Spleen (tissue), 11 donors: ENCODE data around the gene MOB2. TPM values are rescaled to one million over a fixed set of nuclear protein-coding genes. Genes with fewer than 3 reads are reported as not detected.

Experiments used
- DNase-seq: peaks from one replicate; pipeline ENCODE4 v3.0.0-alpha.2; 2020
- H3K27ac ChIP-seq, 8 donors: fragments of 200-600 bp; sonication (generic) in 7 of 8; 1 replicate in 4 of 8; 2 replicates in 4 of 8; pipeline versions ENCODE4 v1.5.0 to v1.8.0; 2016 to 2021; ENCODE audit warnings: inconsistent platforms in 4 of 8, mild to moderate bottlenecking in 4 of 8, moderate library complexity in 1 of 8
- H3K27me3 ChIP-seq, 7 donors: fragments of 200-600 bp; sonication (generic) in 6 of 7; replicated peaks in 1 of 7; 1 replicate in 4 of 7; 2 replicates in 3 of 7; pipeline versions ENCODE4 v1.5.0 to v1.8.0; 2016 to 2021; ENCODE audit warnings: inconsistent platforms in 3 of 7, mild to moderate bottlenecking in 1 of 7
- H3K36me3 ChIP-seq, 6 donors: fragments of 200-600 bp; sonication (generic) in 5 of 6; 1 replicate in 4 of 6; 2 replicates in 2 of 6; pipeline versions ENCODE4 v1.5.0 to v1.8.0; 2016 to 2021; ENCODE audit warnings: inconsistent platforms in 2 of 6
- H3K4me1 ChIP-seq, 6 donors: fragments of 200-600 bp; sonication (generic) in 5 of 6; 1 replicate in 3 of 6; 2 replicates in 3 of 6; pipeline versions ENCODE4 v1.5.0 to v1.8.0; 2016 to 2021; ENCODE audit warnings: inconsistent platforms in 3 of 6
- H3K4me3 ChIP-seq, 8 donors: fragments of 200-600 bp; sonication (generic) in 7 of 8; 1 replicate in 4 of 8; 2 replicates in 4 of 8; pipeline versions ENCODE4 v1.5.0 to v1.8.0; 2016 to 2021; ENCODE audit warnings: inconsistent platforms in 4 of 8, mild to moderate bottlenecking in 4 of 8, moderate library complexity in 2 of 8
- H3K9me3 ChIP-seq, 8 donors: fragments of 200-600 bp; sonication (generic) in 7 of 8; 1 replicate in 4 of 8; 2 replicates in 4 of 8; pipeline versions ENCODE4 v1.5.0 to v1.8.0; 2016 to 2021; ENCODE audit warnings: inconsistent platforms in 4 of 8
- CTCF ChIP-seq, 11 experiments: fragments of 200-600 bp in 7 of 11; fragments of 450-650 bp in 4 of 11; sonication (generic) in 4 of 11; IDR thresholded peaks in 8 of 11; conservative IDR thresholded peaks in 3 of 11; 1 replicate in 7 of 11; 2 replicates in 4 of 11; pipeline versions ENCODE4 v1.4.0 to v1.8.0; 2016 to 2021; ENCODE audit warnings: antibody characterized with exemption in 11 of 11, inconsistent platforms in 4 of 11, mild to moderate bottlenecking in 1 of 11
- POLR2A ChIP-seq, 3 donors: fragments of 450-650 bp; IDR thresholded peaks; one replicate each; pipeline ENCODE4 v1.5.1; 2017; ENCODE audit warnings: antibody characterized with exemption in 3 of 3, mild to moderate bottlenecking in 1 of 3
- POLR2AphosphoS5 ChIP-seq, 3 donors: sonication (generic); formaldehyde crosslinking; IDR thresholded peaks; one replicate each; pipeline ENCODE4 v1.5.1; 2017; ENCODE audit warnings: antibody characterized with exemption in 3 of 3
- WGBS, 5 donors: extraction: QIAGEN DNeasy Blood & Tissue Kit in 3 of 5; methylation state at CpG; one replicate each; pipeline versions ENCODE4 v1.1.5 to v1.1.7; 2013 to 2018; 5-methylcytosine and 5-hydroxymethylcytosine counted together
- intact Hi-C: fragments of 100-400 bp; cut with DNase I; formaldehyde crosslinking; loops from one replicate; pipeline ENCODE4 v1.15.0; 2023; ENCODE audit warnings: low total_unique reads
- polyA plus RNA-seq, 3 donors: library from polyadenylated mRNA; stranded (reverse); fragments of 200-250 nt; gene quantifications; one replicate each; pipeline ENCODE4 v1.2.1, GENCODE V29; 2013
- total RNA-seq, 7 donors: library from RNA; depleted of rRNA in 3 of 7; stranded (reverse); fragments of >200 nt in 3 of 7; fragmentation: NEBNext Ultra II Directional in 4 of 7; extraction: Animal tissue kit (Norgen Biotek cat#: 25700) in 4 of 7; gene quantifications; one replicate each; pipeline versions ENCODE4 v1.1.0 to v1.2.1, GENCODE V29; 2016 to 2021
- donor health status: healthy with polysubstance abuse.
- donor health status: DM: no; HTN: no; CAD: no; lungs with moderate emphysema.
- donor health status: DM: no; HTN: no; CAD: no.
- donor health status: Bipolar disorder and iron deficiency.
- donor health status: healthy.
- donor health status: DM: no; HTN: no; CAD: no.
- donor health status: DM: yes; HTN: yes; CAD: no.

MOB2 gene
- total and polyA plus RNA-seq, 10 donors = 28.1 to 51.5 (median 41.5) TPM

- peak; percentile 67 for DNase-seq
- peaks cover 34 to 98% (median 75%) of the 10 kb centered on the region in 6 donors for H3K4me1 ChIP-seq
- H3K27ac ChIP-seq = no peak overlapping the region
Observed at GRCh38 chr11:1518301-1518700, 31.7 kb upstream of the MOB2 start.

GRCh38 chr11:1517117-1518005 is 30.8 kb upstream of the MOB2 start:
- no peaks in the 10 kb centered on the region for H3K9me3 ChIP-seq
- H3K36me3 ChIP-seq = peaks cover 0 to 16% (median 0%) of the 10 kb centered on the region in 6 donors
- H3K27ac ChIP-seq = no peak overlapping the region
- 86 to 90% (median 87%) methylated on average over 27 to 28 of the region's 28 CpGs for WGBS, 5 donors
- no peaks in the 10 kb centered on the region for H3K27me3 ChIP-seq
- peaks cover 29 to 95% (median 69%) of the 10 kb centered on the region in 6 donors for H3K4me1 ChIP-seq
- TF ChIP-seq POLR2A (IDR thresholded peaks at IDR 0.05) (no peak), POLR2AphosphoS5 (IDR thresholded peaks at IDR 0.05) (no peak), CTCF (IDR thresholded peaks at IDR 0.05 in 8 of 11, conservative IDR thresholded peaks at IDR 0.05 in 3 of 11) (no peak)
- DNase-seq = peak; percentile 61
- intact Hi-C loops = loop anchor here (5.0 kb wide), 1 partner anchor 315 kb away; no protein-coding TSS in a partner anchor
- no peak overlapping the region for H3K4me3 ChIP-seq

More at GRCh38 chr11:1518301-1518700, 31.7 kb upstream of the MOB2 start:
- no peak for TF ChIP-seq POLR2A (IDR thresholded peaks at IDR 0.05)
- no peak for TF ChIP-seq POLR2AphosphoS5 (IDR thresholded peaks at IDR 0.05)
- no peak for TF ChIP-seq CTCF (IDR thresholded peaks at IDR 0.05 in 8 of 11, conservative IDR thresholded peaks at IDR 0.05 in 3 of 11)
- no peaks in the 10 kb centered on the region for H3K9me3 ChIP-seq
- H3K4me3 ChIP-seq = no peak overlapping the region
- no peaks in the 10 kb centered on the region for H3K27me3 ChIP-seq
- peaks cover 0 to 15% (median 0%) of the 10 kb centered on the region in 6 donors for H3K36me3 ChIP-seq
- intact Hi-C loops = loop anchor here (5.0 kb wide), 1 partner anchor 316 kb away; no protein-coding TSS in a partner anchor
- 93 to 97% (median 94%) methylated on average over 23 of the region's 23 CpGs for WGBS, 5 donors

- 79 to 90% (median 83%) methylated on average over 19 of the region's 19 CpGs for WGBS, 5 donors
Observed at GRCh38 chr11:1516273-1517067, 29.9 kb upstream of the MOB2 start.

More at GRCh38 chr11:1516273-1517067, 29.9 kb upstream of the MOB2 start:
- Histone ChIP-seq H3K4me1 (peaks cover 28 to 95% (median 61%) of the 10 kb centered on the region in 6 donors), H3K4me3 (no peak overlapping the region), H3K27me3 (no peaks in the 10 kb centered on the region), H3K9me3 (no peaks in the 10 kb centered on the region), H3K27ac (no peak overlapping the region), H3K36me3 (peaks cover 0 to 20% (median 0%) of the 10 kb centered on the region in 6 donors)
- peak; percentile 41 for DNase-seq
- TF ChIP-seq POLR2A (IDR thresholded peaks at IDR 0.05) (no peak), POLR2AphosphoS5 (IDR thresholded peaks at IDR 0.05) (no peak), CTCF (IDR thresholded peaks at IDR 0.05 in 8 of 11, conservative IDR thresholded peaks at IDR 0.05 in 3 of 11) (no peak)
- intact Hi-C loops = loop anchor here (5.0 kb wide), 1 partner anchor 314 kb away; no protein-coding TSS in a partner anchor
